T follicular helper cell (primary cell): ENCODE data around the gene NUP43.
"Not testable (repeated sequence)": the region's sequence is repeated elsewhere in the genome, so short reads cannot be mapped to it uniquely, and the experiment has no call there.

Source experiments
- DNase-seq: peaks from one replicate; pipeline ENCODE4 v3.0.0-alpha.2; 2020; ENCODE audit warnings: low read depth

The NUP43 gene

GRCh38 chr6:149749082-149749593 lies 2.8 kb upstream of the NUP43 start:
- DNase-seq, result not testable (repeated sequence)

- not testable (repeated sequence) for DNase-seq
These were observed 1.1 kb downstream of the NUP43 start for GRCh38 chr6:149745252-149745651.

GRCh38 chr6:149734915-149735314 lies 11.4 kb downstream of the NUP43 start:
- DNase-seq, result no peak

GRCh38 chr6:149733089-149733720 lies 13.1 kb downstream of the NUP43 start:
- no peak for DNase-seq

- DNase-seq, result no peak
These were observed 16.5 kb downstream of the NUP43 start for GRCh38 chr6:149729824-149730223.

GRCh38 chr6:149728499-149729234 lies 17.7 kb downstream of the NUP43 start:
- DNase-seq, result no peak

- DNase-seq, result no peak
These were observed 18.4 kb downstream of the NUP43 start for GRCh38 chr6:149727793-149728498.

GRCh38 chr6:149725785-149726184 lies 20.5 kb downstream of the NUP43 start:
- no peak for DNase-seq

- peak; percentile 18 for DNase-seq
These were observed 22.4 kb downstream of the NUP43 start for GRCh38 chr6:149723771-149724417.

GRCh38 chr6:149723262-149723661 lies 23.1 kb downstream of the NUP43 start:
- no peak for DNase-seq

- no peak for DNase-seq
These were observed 26.8 kb downstream of the NUP43 start for GRCh38 chr6:149719531-149719930.

GRCh38 chr6:149717588-149718458 lies 28.5 kb downstream of the NUP43 start, which contains the start of gene LATS1:
Gene LATS1 (minus strand): TSS chr6:149718101. CDS start chr6:149702126, 15,975 bp downstream.
- DNase-seq, result peak; percentile 90

GRCh38 chr6:149717255-149717587 lies 29.1 kb downstream of the NUP43 start:
- no peak for DNase-seq

- DNase-seq, result no peak
These were observed 30.0 kb downstream of the NUP43 start for GRCh38 chr6:149716181-149716963.

- DNase-seq, result no peak
These were observed 31.9 kb downstream of the NUP43 start for GRCh38 chr6:149714442-149714841.

- DNase-seq, result no peak
These were observed 34.6 kb downstream of the NUP43 start for GRCh38 chr6:149711711-149712110.

- DNase-seq, result no peak
These were observed 44.6 kb downstream of the NUP43 start for GRCh38 chr6:149701714-149702113.

GRCh38 chr6:149699150-149699549 lies 47.2 kb downstream of the NUP43 start:
- no peak for DNase-seq

- DNase-seq, result no peak
These were observed 48.2 kb downstream of the NUP43 start for GRCh38 chr6:149698175-149698574.

- DNase-seq, result no peak
These were observed 49.4 kb downstream of the NUP43 start for GRCh38 chr6:149696901-149697300.
